NCI-H2196 (cell line): ENCODE results near the gene FANCI.

Experiments used
- DNase-seq: peaks from one replicate; lab custom pipeline; 2025; ENCODE audit not compliant: unreplicated experiment; lab: John Stamatoyannopoulos, UW

The FANCI gene

DNA sequence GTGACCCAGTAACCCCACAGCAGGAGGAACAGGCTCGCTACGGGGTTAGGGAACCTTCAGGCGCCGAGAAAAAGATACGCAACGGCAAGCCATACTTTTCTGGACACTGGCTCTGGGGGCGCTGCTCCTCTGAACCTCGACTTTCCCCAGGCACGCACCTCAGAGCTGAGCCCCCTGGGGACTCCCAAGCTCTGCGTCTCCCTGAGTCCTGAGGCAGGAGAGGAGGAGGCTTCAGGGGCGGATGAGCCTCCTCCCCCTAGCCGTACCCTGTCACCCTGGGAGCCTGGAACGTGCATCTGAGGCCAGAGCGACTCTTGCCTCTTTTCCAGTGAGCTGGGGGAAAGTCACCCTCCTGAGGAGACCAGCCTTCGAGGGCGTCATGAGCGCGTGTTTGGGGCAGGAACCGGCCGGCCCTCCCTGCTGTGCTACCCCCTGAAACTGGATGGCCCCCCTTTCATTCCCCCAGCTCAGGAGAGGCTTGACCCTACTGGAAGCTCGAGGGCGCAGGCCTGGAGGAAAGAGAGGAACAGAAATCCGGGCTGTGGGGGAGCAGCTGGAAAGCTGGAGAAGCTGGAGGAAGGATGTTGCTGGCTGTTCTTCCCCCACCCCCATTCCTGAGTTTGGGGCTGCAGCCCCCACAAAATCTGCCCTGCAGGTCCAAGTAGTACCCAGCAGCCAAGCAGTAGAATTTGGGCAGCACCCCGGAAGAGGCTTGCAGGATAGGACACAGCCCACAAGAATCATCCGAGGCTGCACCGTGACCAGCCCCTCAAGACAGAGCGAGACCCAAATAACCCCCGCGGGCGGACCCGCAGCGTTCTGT, 115.9 kb downstream of the FANCI start:
- no peak for DNase-seq

- no peak for DNase-seq
These were observed 116.7 kb downstream of the FANCI start for GRCh38 chr15:89360294-89360971.

- no peak for DNase-seq
These were observed 117.8 kb downstream of the FANCI start for GRCh38 chr15:89361451-89362202.

DNA sequence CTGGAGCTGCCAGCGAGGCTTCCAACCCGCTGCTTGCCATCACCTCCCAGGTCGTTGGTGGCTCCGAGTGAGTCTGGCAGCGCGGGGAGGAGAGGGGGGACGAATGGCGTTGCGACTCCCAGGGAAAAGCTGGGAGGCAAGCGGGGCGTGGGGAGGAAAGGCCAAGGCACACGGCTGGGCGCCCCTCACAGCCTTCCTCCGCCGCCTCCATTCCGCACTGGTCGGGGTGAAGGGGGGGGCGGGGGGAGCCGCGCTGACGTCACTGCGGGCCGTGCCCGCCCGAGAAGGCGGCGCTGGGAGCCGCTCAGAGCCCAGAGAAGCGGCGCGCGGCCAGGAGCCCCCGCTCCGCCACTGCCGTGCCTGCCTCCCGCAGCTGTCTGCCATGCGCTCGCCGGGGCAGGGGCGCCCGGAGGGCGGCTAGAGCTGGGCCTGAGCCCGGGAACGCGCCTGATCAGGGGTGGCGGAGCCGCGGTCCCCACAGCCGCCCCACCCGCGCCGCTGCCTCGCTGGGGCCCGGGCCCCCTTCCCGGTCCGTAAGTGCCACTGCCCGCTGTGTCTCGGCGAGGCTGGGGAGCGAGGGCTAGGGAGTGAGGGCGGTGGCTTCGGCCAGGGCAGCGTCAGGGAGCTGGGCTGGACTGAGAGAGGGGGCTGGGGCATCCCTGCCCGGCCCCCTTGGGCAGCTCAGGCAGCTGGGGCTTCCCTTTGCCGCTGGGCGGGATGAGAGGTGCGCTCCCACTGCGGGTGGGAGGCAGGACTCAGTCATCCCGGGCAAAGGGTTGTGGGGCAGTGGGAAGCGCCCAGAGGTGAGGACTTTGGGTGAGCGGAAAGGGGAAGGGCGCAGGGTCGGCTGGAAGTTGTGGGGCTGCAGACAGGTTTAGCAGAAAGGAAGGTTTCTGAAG, 118.7 kb downstream of the FANCI start:
- peak; percentile 33 for DNase-seq

DNA sequence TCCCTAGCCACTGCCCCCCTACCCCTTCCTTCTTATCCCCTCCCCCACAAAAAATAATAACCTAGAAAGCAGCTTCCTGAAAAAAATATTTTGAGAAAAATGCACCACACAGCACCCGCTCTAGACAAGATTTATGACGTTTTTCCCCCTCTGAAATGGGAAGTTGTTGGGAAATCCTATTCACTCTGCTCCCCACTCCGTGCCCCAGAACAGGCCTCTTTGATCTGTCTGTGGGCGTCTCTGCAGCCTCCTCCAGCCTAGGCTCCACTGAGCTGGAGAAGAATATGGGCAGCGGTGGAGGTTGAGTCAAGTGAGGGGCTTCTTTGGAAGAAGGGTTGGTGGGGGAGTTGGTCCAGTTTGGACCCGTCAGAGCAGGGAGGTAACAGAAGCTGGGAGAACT, 119.4 kb downstream of the FANCI start:
- no peak for DNase-seq

GRCh38 chr15:89363770-89364169, 120.0 kb downstream of the FANCI start:
- DNase-seq, result no peak

- DNase-seq, result peak; percentile 75
These were observed 120.6 kb downstream of the FANCI start for GRCh38 chr15:89364341-89364740.

- DNase-seq, result peak; percentile 34
These were observed 121.1 kb downstream of the FANCI start for GRCh38 chr15:89364741-89365450.

DNA sequence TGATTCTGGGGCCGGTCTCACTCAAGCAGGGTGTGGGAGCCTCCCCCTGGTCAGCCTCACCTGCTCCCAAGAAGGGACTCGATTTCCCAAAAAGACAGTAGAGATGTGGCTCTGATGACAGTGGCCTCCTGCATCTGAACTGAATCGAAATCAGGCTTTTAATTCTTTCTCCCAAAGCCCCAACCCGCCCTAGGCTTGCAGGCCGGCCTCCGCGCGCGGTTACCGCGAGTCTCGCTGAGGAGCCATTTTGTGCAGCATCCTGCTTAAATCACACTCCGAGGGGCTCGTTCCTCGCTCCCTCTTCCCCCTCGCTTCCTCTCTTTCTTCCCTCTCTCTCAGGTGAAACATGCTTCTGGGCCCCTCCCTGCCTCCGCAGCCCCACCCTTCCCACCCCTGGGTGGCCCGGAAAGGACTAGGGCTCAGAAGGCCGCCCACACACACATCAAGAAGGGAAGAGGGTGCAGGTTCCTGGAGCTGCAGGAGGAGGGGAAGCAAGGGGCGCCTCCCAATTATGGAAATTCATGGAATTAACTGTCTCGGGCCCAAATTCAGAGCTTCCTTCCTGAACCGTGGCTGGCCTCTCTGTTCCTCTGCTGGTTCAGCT, 121.8 kb downstream of the FANCI start:
- peak; percentile 1 for DNase-seq
